8988T (cell line): ENCODE data around the gene FAM193B.
"Not testable (repeated sequence)": the region's sequence is repeated elsewhere in the genome, so short reads cannot be mapped to it uniquely, and the experiment has no call there.

Experiments used
- DNase-seq: peaks from one replicate; pipeline ENCODE4 v3.0.0; 2011

FAM193B gene

GRCh38 chr5:177575488-177575887 lies 21.1 kb upstream of the FAM193B start:
- no peak for DNase-seq

GRCh38 chr5:177569894-177570293 lies 15.5 kb upstream of the FAM193B start:
- no peak for DNase-seq

- DNase-seq = no peak
Observed at GRCh38 chr5:177568326-177568725, 14.0 kb upstream of the FAM193B start.

DNA sequence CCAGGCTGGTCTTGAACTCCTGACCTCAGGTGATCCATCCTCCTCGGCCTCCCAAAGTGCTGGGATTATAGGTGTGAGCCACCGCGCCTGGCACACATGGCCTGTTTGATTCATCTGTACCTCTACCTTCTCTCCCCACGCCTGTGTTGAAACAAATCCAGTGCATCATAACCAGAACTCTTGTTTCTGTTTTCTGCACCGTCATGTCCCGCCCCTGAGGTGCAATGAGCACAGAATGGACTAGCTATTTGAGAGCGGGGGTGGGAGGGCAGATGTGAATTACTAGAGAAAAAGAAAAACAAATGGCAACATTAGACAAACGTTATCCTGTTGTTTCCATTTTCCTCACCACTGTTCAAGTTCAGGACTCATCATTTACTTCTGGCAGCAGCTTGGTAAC lies 10.7 kb upstream of the FAM193B start:
- no peak for DNase-seq

DNA sequence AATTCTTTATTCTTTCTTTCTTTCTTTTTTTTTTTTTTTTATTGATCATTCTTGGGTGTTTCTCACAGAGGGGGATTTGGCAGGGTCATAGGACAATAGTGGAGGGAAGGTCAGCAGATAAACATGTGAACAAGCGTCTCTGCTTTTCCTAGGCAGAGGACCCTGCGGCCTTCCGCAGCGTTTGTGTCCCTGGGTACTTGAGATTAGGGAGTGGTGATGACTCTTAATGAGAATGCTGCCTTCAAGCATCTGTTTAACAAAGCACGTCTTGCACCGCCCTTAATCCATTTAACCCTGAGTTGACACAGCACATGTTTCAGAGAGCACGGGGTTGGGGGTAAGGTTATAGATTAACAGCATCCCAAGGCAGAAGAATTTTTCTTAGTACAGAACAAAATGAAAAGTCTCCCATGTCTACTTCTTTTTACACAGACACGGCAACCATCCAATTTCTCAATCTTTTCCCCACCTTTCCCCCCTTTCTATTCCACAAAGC lies 5.1 kb upstream of the FAM193B start:
- not testable (repeated sequence) for DNase-seq

DNA sequence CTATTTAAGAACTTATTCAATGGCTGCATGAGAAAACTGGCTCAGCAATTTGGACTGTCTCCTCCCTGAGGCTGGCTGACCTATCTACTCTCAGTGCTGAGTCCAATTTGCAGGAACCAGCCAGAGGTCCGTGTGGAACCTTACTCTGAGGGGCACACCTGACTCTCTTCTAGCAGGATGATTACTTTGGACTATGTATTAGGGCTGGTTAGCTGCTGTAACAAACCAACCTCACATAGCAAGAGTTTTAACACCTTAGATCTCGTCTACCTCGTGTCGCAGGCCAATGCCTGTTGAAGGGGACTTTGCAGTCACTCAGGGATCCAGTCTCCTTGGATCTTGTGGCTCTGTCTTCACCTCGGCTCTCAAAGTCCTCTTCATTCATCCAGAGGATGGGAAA lies 3.4 kb upstream of the FAM193B start:
- no peak for DNase-seq

GRCh38 chr5:177557041-177557647 lies 2.8 kb upstream of the FAM193B start:
- DNase-seq = no peak

DNA sequence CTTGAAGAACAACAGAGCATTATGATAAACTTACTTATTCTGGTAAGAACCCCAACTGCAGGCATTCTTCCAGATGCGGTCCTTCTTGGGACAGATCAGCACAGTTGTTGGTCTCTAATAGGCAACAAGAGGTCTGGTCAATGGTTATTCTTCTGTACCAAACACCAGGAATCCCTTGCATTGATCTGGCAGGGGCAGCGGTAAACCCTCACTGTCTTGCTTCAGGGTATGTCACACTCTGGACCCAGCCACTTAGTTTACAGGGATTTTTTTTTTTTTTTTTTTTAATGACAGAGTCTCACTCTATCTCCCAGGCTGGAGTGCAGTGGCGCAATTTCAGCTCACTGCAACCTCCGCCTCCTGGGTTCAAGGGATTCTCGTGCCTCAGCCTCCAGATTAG lies 1.3 kb upstream of the FAM193B start:
- no peak for DNase-seq

DNA sequence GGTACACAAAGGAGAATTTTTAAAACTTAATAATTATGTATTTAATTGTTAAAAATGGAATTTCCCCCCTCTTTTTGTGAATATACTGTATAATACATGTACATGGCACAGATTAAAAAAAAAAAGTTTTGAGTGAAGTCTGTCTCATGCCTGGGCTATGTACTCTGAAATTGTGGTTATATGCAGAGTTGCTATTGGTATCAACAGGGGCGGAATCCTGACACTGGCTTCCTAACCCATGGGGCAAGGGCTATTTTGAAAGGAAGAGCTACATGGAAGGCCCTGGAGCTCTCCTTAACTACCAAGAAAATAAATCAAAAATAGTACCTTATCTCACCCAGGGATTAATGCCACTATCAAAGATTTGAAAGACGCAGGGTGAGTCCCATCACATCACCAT lies 865 bp upstream of the FAM193B start:
- no peak for DNase-seq

- DNase-seq = peak; percentile 94
Observed at GRCh38 chr5:177553671-177554429, 513 bp downstream of the FAM193B start.

GRCh38 chr5:177552839-177553455 lies 1.4 kb downstream of the FAM193B start:
- peak; percentile 75 for DNase-seq

- DNase-seq = no peak
Observed at GRCh38 chr5:177550122-177550521, 4.2 kb downstream of the FAM193B start.

DNA sequence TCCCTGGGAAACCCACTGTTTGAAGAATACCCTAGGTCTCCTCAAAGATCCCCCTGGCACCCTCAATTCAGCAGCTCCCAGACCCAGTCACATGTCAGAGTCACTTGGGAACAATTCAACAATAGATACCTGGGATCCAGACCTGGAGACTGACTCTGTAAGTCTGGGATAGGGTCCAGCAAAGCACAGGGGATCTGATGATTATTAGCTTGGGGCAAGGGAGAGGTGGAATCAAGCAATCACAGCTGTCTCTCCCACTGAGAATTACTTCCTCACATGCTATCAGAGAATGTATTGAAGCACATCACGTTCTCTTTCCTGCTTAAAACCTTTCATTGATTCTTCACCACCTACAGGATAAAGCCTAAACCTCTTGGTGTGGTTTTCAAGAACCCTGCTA lies 5.9 kb downstream of the FAM193B start:
- DNase-seq = no peak

GRCh38 chr5:177547736-177548135 lies 6.6 kb downstream of the FAM193B start:
- DNase-seq = no peak

- DNase-seq = no peak
Observed at GRCh38 chr5:177546258-177546741, 8.1 kb downstream of the FAM193B start.

DNA sequence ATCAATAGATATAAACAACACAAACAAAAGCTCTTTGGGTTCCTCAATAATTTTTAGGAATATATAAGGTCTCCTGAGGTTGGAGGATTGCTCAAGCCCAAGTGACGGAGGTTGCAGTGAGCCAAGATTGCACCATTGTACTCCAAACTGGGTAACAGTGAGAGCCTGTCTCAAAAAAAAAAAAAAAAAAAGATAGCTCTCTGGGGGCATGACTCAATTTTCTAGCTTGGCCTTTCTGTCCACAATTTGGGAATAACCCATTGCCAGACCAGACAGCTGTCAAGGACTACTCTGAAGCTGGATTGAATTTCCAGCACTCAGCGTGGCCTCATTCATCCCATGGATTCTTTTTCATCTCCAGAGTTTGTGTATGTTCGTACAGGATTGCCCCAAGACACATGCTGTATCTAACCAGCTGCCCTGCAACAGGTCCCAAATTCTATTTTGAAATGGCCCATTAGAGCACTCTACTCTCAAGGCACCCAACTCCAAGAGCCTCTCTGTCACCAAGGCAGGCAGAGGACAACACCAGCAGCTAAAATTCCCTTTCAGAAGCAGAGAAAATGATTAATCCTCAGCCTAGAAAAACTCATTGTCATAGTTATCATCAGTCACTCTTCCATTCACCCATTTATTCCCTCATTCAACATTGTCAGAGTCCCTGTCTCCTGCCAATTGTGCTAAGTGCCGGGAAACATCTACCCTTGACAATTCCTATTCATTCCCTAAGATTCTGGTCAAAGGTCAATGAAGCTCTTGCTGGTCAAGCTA lies 8.7 kb downstream of the FAM193B start:
- DNase-seq = no peak

DNA sequence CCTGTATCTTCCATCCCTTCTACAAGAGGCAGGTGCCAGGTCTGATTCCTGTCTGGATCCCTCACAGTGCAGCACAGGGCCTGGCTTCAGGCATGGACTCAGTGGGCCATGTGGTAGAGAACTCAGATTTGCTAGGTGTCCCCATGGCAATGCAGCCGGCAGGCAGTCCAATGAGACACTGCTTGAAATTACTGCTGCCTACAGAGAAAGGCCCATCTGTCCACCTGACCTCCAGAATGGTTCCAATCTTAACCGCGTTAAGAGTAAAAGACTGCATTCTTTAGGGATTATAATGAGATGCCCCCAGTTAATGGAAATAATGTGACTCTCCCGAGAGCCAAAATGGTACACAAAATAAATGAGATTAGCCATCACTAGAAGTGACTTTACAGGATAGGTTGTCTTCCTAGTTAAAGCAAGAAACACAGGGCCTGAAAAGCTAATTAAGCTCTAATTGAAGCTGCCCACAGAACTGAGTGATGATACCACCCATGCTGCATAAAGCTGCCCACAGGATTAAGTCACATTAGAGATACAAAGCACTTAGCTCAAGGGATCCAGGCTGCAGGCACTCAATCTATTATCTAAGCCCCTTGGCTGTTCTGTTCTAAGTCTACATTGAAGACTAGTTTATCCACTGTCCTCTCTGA lies 11.4 kb downstream of the FAM193B start:
- DNase-seq = no peak

- DNase-seq = no peak
Observed at GRCh38 chr5:177540438-177540837, 13.9 kb downstream of the FAM193B start.

DNA sequence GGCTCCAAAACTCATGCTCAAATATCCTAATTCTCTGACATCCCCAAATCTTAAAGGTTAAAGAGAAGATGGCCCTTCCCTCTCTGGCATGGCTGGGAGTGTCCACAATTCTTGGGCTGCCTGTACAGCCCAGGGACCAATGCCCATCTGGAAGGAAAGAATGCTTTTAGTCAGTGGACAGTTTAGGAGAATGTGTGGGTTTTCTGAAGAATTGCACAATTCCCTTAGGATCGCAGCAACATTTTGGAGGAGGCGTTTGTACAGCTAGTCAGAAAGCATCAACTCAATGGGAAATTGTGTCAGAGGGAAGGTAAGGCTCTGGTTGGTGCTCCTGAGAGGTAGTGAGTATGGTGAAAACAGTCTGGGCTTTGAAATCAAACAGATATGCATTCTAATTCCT lies 15.0 kb downstream of the FAM193B start:
- no peak for DNase-seq

DNA sequence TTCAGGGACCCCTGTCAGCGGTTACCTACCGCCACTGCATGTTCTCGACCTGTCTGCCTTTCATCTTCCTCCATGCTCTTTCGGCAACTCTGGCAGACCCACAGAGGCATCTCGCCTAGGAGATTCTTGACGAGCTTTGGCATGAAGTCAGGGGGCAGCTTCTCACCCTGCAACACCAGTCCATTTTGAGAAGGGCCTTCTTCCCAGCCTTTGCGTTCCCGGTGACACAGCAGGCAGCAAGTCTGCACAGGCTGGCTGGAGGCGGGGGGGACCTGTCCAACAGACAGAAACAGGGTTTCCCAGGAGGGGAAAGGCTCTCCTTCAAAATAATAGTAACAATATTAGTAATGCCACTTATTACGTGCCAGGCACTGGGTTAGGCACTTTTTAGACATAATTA lies 15.5 kb downstream of the FAM193B start:
- DNase-seq = no peak

- DNase-seq = peak; percentile 70
Observed at GRCh38 chr5:177537389-177538361, 16.7 kb downstream of the FAM193B start.
